ENCODE results near the gene ANKRD28.
"Not testable (repeated sequence)": the region's sequence is repeated elsewhere in the genome, so short reads cannot be mapped to it uniquely, and the experiment has no call there.

ANKRD28 gene

GRCh38 chr3:15801298-15801697, 3.5 kb upstream of the ANKRD28 start:
- DNase-seq = no peak

GRCh38 chr3:15800780-15801179, 3.0 kb upstream of the ANKRD28 start:
- no peak for DNase-seq

GRCh38 chr3:15800327-15800726, 2.5 kb upstream of the ANKRD28 start:
- DNase-seq = no peak

GRCh38 chr3:15798533-15799245, 910 bp upstream of the ANKRD28 start:
- no peak for DNase-seq

DNA sequence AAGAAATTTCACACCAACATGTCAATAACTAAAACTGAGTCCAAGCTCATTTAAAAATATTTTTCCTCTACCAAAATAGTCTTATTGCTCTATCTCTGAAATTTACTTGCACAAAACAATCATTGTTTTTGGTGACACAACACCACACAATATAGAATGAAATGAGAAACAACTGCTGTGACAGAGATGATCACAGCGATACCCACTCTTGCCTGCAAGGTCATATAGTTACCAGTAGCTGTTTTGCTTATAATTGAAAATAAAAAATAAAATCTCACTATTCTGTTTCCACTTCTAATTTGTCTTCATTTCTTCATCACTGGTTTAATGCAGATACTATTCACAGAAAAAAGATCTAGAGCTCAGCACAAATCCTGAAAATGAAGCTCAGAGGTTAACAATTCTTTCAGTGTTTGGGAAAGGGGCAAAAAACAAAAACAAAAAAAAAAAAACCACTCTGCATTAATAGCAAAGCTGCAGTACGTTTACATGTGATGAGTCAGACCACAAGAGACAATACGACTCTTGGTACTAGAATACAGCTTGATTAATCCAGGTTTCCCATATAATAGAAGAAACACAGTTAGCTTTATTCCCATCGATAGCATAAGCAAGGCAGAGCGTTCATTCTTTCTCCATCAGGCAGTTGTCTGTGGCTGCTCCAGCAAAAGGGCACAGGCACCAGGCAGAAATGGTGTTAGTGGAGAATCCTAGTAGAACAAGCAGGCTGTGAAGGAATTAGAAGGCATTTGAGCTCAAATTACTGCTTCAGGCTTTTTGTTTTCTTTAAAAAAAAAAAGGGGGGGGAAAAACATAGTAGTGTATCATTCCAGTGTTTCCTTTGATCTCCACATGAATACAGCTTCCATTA, 773 bp downstream of the ANKRD28 start:
- DNase-seq = no peak

DNA sequence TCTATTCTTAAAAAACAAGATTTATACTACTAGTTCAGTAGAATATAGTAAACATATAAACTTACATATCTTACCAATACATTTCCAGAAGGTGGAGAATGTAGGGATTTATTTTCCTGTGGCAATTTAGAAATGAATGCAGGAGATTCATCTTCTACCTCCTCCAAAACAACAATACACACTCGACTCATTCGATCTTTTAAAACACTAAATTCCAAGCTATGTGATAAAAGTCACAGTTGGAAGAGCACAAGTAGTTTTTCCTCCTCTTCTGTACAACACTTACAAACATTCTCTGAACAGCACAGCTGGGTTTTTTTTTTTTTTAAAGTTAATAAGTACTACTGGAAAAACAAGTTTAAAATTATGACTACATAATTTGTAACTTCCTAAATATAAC, 1.4 kb downstream of the ANKRD28 start:
- no peak for DNase-seq

- no peak for DNase-seq
Measured at GRCh38 chr3:15795651-15796308, 2.0 kb downstream of the ANKRD28 start.

DNA sequence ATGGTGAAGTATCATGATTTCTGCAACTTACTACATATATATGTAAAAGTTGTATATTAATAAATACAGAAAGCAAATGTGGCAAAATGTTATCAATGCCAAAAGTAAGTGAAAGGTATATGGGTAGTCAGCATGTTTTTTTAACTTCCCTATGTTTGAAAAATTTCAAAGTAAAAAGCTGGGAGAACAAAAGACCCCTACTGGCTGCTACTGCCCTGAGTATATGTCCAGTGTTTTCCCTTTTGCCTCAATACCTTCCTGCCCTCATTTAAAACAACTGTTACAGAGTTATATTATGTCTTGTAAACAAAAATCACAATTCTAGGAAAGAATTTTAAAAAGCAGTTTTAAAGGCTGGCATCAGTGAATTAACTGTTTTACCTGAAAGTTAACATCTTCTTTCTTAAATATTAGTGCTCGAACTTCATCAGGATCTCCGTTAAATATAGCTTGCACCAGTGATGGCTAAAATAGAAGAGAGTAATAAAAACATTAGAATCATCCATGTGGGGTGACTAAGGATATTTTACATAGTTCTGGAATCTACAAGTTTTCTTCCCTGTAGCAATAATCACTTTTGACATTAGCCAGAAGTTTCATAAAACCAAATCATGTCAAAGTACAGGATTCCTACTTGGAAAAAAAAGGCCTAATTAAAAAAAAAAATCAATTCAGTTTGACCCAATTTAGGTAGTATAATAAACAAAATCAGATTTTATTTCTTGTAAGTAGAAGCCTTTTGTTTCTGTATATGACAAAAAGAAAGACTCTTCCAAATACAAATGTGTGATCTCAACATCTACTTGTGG, 2.7 kb downstream of the ANKRD28 start:
- DNase-seq = no peak

- no peak for DNase-seq
Measured at GRCh38 chr3:15794303-15794771, 3.4 kb downstream of the ANKRD28 start.

DNA sequence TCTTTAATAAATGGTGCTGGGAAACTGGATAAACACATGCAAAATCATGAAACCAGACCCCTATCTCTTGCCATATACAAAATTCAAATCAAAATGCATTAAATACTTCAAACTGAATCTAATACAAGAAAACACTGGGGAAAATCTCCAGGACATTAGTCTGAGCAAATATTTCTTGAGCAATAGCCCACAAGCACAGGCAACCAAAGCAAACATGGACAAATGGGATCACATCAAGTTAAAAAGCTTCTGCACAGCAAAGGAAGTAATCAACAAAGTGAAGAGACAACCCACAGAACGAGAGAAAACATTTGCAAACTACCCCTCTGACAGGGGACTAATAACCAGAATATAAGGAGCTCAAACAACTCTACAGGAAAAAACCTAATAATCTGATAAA, 6.3 kb downstream of the ANKRD28 start:
- no peak for DNase-seq

GRCh38 chr3:15787941-15788340, 9.8 kb downstream of the ANKRD28 start:
- DNase-seq = no peak

DNA sequence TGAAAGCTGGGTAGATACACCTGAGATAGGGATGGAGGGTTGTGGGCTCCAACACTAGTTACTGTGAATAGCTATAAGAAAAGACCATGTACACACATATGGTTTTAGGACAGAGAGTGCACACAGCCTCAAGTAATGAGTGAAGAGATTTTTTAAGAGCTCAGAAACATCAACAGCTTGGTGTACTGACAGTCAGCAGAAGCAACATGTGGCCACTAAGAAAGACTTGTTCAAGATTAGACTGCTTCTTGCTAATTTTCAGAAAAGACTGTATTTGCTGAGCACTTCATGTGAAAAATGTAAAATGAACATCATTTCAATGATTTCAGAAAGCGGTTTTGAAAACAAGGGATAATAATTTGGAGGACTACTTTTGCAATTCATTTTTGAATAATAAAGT, 10.3 kb downstream of the ANKRD28 start:
- no peak for DNase-seq

DNA sequence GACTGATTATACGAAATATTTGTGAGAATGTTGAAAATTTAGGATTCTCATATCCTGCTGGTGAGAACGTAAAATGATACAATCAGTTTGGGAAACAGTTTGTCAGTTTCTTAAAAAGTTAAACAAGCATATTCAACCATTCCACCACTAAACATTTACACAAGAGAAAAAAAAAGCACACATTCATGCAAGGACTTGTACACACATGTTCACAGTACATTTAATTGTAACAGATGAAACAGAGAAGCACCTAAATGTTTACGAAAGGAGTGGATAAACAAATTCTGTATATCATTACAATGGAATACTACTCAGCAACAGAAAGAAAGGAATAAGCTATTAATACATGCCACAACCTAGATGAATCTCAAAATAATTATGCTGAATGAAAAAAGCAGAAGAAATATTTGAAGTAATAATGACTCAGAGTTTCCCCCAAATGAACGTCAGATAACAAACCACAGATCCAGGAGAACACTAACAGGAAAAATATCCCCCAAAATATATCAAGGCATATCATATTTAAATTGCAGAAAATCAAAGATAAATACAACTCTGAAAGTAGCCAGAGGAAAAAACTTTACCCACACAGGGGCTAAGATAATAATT, 14.3 kb downstream of the ANKRD28 start:
- DNase-seq = no peak

- no peak for DNase-seq
Measured at GRCh38 chr3:15782429-15782828, 15.3 kb downstream of the ANKRD28 start.

DNA sequence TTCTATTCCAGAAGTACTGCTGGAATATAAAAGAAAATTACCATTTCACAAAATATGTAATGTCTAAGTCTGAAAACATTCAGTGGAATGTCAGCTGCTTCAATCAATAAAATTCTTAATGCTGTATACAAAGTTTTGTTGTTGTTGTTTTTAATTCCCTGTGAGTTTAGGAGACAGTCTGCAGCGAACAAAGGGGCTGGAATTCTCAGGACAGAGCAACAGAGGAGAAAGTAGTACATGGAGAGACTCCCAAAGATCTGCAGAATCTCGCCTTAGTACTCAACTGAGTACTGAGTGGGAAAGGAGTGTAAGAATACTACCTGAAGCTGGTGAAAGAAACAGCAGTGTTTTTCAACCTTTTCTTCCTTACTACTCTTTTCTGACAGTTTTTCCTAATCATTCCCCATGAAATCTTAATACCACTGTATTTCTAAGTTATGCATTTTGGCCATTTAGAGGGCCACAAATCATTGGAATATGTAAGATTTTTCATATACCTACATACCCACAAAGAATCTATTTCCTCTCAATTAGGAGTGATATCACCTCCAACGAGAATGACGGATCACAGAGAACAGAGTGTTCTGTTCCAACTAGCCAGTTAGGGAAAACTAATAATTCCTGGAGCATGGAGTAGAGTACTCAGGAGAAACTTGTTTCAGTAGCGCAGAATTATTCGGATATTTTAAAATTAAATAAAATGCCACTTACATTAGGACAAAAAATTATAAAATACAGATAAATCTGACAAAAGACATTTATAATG, 16.0 kb downstream of the ANKRD28 start:
- no peak for DNase-seq

DNA sequence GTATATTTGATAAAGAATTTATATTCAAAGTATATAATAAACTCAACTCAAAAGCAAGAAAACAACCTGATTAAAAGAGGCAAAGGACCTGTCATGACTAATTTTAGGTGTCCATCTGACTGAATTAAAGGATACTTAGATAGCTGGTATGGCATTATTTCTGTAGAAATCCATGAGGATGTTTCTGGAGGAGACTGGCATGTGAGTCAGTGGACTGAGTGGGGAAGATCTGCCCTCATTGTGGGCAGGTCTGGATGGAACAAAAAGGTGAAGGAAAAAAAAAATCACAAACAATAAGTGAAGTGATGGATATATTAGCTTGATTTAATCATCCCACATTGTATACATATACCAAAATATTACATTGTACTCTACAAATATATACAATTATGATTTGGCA, 16.6 kb downstream of the ANKRD28 start:
- no peak for DNase-seq

DNA sequence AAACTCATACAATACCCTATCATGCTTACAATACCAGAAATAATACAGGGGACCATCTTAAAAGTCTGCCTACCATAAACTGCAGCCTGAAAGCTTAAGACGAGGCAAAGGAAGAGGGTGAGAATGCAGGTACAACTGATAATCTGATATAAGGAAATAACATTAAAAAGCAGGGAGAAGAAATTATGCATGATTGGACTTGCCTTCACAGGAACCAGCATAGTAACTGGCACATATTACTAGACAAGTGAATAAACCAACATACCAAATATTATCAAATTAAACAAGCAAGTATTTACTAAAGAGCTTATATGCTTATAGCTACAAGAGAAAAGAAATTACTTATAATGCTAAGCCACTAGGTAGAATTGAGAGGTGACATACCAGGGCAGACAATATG, 18.7 kb downstream of the ANKRD28 start:
- no peak for DNase-seq

GRCh38 chr3:15778332-15778858, 19.4 kb downstream of the ANKRD28 start:
- DNase-seq = no peak

DNA sequence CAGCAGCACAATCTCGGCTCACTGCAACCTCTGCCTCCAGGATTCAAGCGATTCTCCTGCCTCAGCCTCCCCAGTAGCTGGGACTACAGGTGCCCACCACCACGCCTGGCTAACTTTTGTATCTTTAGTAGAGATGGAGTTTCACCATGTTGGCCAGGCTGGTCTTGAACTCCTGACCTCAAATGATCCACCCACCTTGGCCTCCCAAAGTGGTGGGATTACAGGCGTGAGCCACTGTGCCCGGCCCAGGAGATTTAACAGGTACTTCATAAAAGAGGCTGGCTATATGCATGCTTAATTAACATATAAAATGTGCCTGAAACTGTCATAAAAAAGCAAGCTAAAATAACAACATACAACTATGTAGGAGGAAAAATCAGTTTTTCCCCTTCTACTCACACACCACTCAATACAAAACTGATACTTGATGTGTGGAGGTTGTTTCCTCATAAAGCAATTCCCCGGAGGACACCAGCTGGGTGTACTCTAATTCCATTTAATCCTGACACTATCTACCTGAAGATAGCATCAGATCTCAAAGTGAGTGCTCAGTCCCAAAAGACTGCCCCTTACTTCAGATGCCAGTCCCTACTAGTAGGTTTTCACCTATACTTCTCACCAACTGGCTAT, 22.7 kb downstream of the ANKRD28 start:
- not testable (repeated sequence) for DNase-seq

GRCh38 chr3:15771444-15771843, 26.3 kb downstream of the ANKRD28 start:
- DNase-seq = no peak

Data from stimulated activated CD4-positive, alpha-beta T cell treated with anti-CD3 and anti-CD28 coated beads, Interleukin-2, amount 100 ng/mL, for 48 hours (primary cell).